ENCODE results near the gene EPS8L3. TPM values are rescaled to one million over a fixed set of nuclear protein-coding genes. Genes with fewer than 3 reads are reported as not detected.

EPS8L3 gene
- total and polyA plus RNA-seq, 2 of the 8 experiments (the other 6 are each of a cell fraction or from before 2014, with no cell fraction given): not detected

- TF ChIP-seq CHD7 (IDR thresholded peaks at IDR 0.05; ENCODE audit: insufficient replicate concordance, low read length) (no peak), CTCF (IDR thresholded peaks at IDR 0.05; ENCODE audit: control extremely low read depth in 1 of 3, insufficient read depth in 1 of 3, low read depth in 1 of 3, low read length in 3 of 3) (peak in 2 of 3 experiments; percentile 15 to 18; a peak in 2 of 4 replicates), RFX5 (IDR thresholded peaks at IDR 0.05; ENCODE audit: borderline replicate concordance, low read depth, low read length) (no peak)
Measured at GRCh38 chr1:109808703-109809102, 45.0 kb upstream of the EPS8L3 start (continued).

Measured in H1 (cell line).